K562 (cell line): ENCODE results near the gene MB21D2. TPM values are rescaled to one million over a fixed set of nuclear protein-coding genes. Genes with fewer than 3 reads are reported as not detected.

Source experiments
- ATAC-seq: fragments of 200-7000 bp; cut with Tn5 transposase; 3 replicates; pipeline ENCODE4 v1.9.1; 2020; ENCODE audit warnings: moderate library complexity
- BruUV-seq: library from RNA; stranded (reverse); fragments of 400-500 nt; replicated peaks from 2 replicates; lab custom pipeline; 2021; lab: Mats Ljungman, UMichigan
- CTCF ChIA-PET: fragments of 300-600 bp; formaldehyde crosslinking; extraction: SDS; loops from one replicate; lab custom pipeline; 2021; ENCODE audit warnings: low intra/inter-chr PET ratio; lab: Yijun Ruan, JAX
- POLR2A ChIA-PET: fragments of 300-600, 350-650 bp; sonication (Branson Sonifier 250); formaldehyde crosslinking; extraction: SDS; loops from one replicate; lab custom pipeline; 2021; ENCODE audit warnings: antibody characterized with exemption, inconsistent platforms; lab: Yijun Ruan, JAX
- DNase-seq, 4 experiments: peaks; one replicate each; pipeline versions ENCODE4 v3.0.0 to v3.0.0-alpha.2; 2011 to 2018; ENCODE audit warnings: low spot score in 3 of 4, mixed read lengths in 3 of 4; ENCODE audit errors: extremely low read depth in 1 of 4
- FAIRE-seq: peaks from 2 replicates; lab custom pipeline; 2011; peaks lifted over from hg19 to GRCh38; lab: Jason Lieb, UNC
- H2AFZ ChIP-seq: 2 replicates; pipeline ENCODE4 v1.6.0; 2011; ENCODE audit warnings: low read depth, low read length, control low read depth, inconsistent platforms
- H3K27ac ChIP-seq: fragments of 200-600 bp; 3 replicates; pipeline ENCODE4 v1.8.0; 2011; ENCODE audit warnings: low read depth, mild to moderate bottlenecking, control low read depth, inconsistent platforms, low read length, moderate library complexity, mixed read lengths; ENCODE audit errors: extremely low read depth
- H3K27me3 ChIP-seq, 2 experiments: fragments of 300-600 bp in 1 of 2; 2 replicates in 1 of 2; 3 replicates in 1 of 2; pipeline versions ENCODE4 v1.6.0 to v1.8.0; 2011; ENCODE audit warnings: inconsistent platforms in 2 of 2, low read length in 2 of 2, mild to moderate bottlenecking in 1 of 2, mixed read lengths in 1 of 2, moderate library complexity in 1 of 2; ENCODE audit not compliant: control insufficient read depth in 2 of 2, insufficient read depth in 2 of 2
- H3K36me3 ChIP-seq: fragments of 300-600 bp; 3 replicates; pipeline ENCODE4 v1.8.0; 2011; ENCODE audit warnings: mild to moderate bottlenecking, low read length, inconsistent platforms; ENCODE audit not compliant: control insufficient read depth, insufficient read depth
- H3K4me1 ChIP-seq, 2 experiments: fragments of 200-600 bp in 1 of 2; replicated peaks in 1 of 2; 2 replicates in 1 of 2; 3 replicates in 1 of 2; pipeline versions ENCODE4 v1.5.1 to v1.8.0; 2011; ENCODE audit warnings: inconsistent platforms in 2 of 2, low read length in 2 of 2, mild to moderate bottlenecking in 1 of 2, mixed read lengths in 1 of 2, moderate library complexity in 1 of 2; ENCODE audit not compliant: control insufficient read depth in 2 of 2, insufficient read depth in 2 of 2
- H3K4me2 ChIP-seq: 2 replicates; pipeline ENCODE4 v1.6.1; 2011; ENCODE audit warnings: low read length, control low read depth, inconsistent platforms, mixed read lengths; ENCODE audit not compliant: insufficient read depth
- H3K4me3 ChIP-seq: fragments of 200-600 bp; sonication (generic), shearing (Covaris generic); 2 replicates; pipeline ENCODE4 v1.5.1; 2016; ENCODE audit warnings: control low read depth, inconsistent platforms
- H3K79me2 ChIP-seq: fragments of 200-600 bp; 3 replicates; pipeline ENCODE4 v1.8.0; 2011; ENCODE audit warnings: low read length, inconsistent platforms; ENCODE audit not compliant: control insufficient read depth, insufficient read depth
- H3K9ac ChIP-seq, 2 experiments: 2 replicates each; pipeline versions ENCODE4 v1.6.0 to v1.6.1; 2011; ENCODE audit warnings: low read depth in 2 of 2, low read length in 2 of 2, control low read depth in 1 of 2, inconsistent platforms in 1 of 2, mild to moderate bottlenecking in 1 of 2, mixed read lengths in 1 of 2; ENCODE audit not compliant: insufficient read depth in 1 of 2
- H3K9me1 ChIP-seq: one replicate; pipeline ENCODE4 v1.6.0; 2011; ENCODE audit warnings: inconsistent platforms, mild to moderate bottlenecking, low read length, moderate library complexity; ENCODE audit not compliant: control insufficient read depth, insufficient read depth
- H3K9me3 ChIP-seq: replicated peaks from 2 replicates; pipeline ENCODE4 v1.5.1; 2011; ENCODE audit warnings: low read depth, low read length, inconsistent platforms; ENCODE audit not compliant: control insufficient read depth, insufficient read depth
- H4K20me1 ChIP-seq: replicated peaks from 2 replicates; pipeline ENCODE4 v1.6.1; 2011; ENCODE audit warnings: low read length, inconsistent platforms, mixed read lengths; ENCODE audit not compliant: control insufficient read depth, insufficient read depth
- CSDE1 ChIP-seq, 2 experiments: fragments of 450-650 bp; IDR thresholded peaks; 2 replicates each; pipeline ENCODE4 v1.6.1; 2016; ENCODE audit warnings: mild to moderate bottlenecking in 1 of 2
- FOXK1 ChIP-seq: sonication (generic); formaldehyde crosslinking; IDR thresholded peaks from 2 replicates; pipeline ENCODE4 v1.8.0; 2022; ENCODE audit warnings: missing genetic modification reagents, mild to moderate bottlenecking, borderline replicate concordance
- ILF3 ChIP-seq: fragments of 450-650 bp; IDR thresholded peaks from 2 replicates; pipeline ENCODE4 v1.6.1; 2018; ENCODE audit warnings: antibody characterized with exemption, mild to moderate bottlenecking, moderate library complexity, borderline replicate concordance
- IRF2 ChIP-seq: sonication (generic); formaldehyde crosslinking; IDR thresholded peaks from 2 replicates; pipeline ENCODE4 v1.8.1; 2022; ENCODE audit warnings: mild to moderate bottlenecking, missing genetic modification reagents
- MAFF ChIP-seq: IDR thresholded peaks from 2 replicates; pipeline ENCODE4 v1.6.1; 2012; ENCODE audit warnings: low read length, improper control_type of control experiment
- SLC30A9 ChIP-seq: fragments of 250-450 bp; sonication (Bioruptor Pico); IDR thresholded peaks from 2 replicates; pipeline ENCODE4 v1.8.0; 2022; ENCODE audit warnings: mild to moderate bottlenecking, moderate library complexity
- SRSF7 ChIP-seq: fragments of 200-400 bp; formaldehyde crosslinking; optimal IDR thresholded peaks from 2 replicates; pipeline ENCODE3; 2017; ENCODE audit warnings: mild to moderate bottlenecking, low read depth, low read length
- ZBTB5 ChIP-seq: fragments of 450-650 bp; IDR thresholded peaks from 2 replicates; pipeline ENCODE4 v1.6.1; 2017; ENCODE audit warnings: antibody characterized with exemption
- ZNF23 ChIP-seq: fragments of 250-450 bp; sonication (Bioruptor Pico); IDR thresholded peaks from 2 replicates; pipeline ENCODE4 v1.4.0; 2020; ENCODE audit warnings: mild to moderate bottlenecking
- ZNF263 ChIP-seq: sonication (generic); formaldehyde crosslinking; IDR thresholded peaks from 2 replicates; pipeline ENCODE4 v1.8.0; 2022; ENCODE audit warnings: mild to moderate bottlenecking, missing genetic modification reagents, borderline replicate concordance
- ZNF551 ChIP-seq: fragments of 250-450 bp; sonication (Bioruptor Pico); IDR thresholded peaks from 2 replicates; pipeline ENCODE4 v1.5.0; 2021; ENCODE audit warnings: mild to moderate bottlenecking, moderate library complexity
- ZNF695 ChIP-seq: fragments of 450-650 bp; formaldehyde crosslinking; IDR thresholded peaks from 2 replicates; pipeline ENCODE4 v1.4.0; 2020; ENCODE audit warnings: mild to moderate bottlenecking, moderate library complexity
- ZNF778 ChIP-seq: fragments of 450-650 bp; formaldehyde crosslinking; IDR thresholded peaks from 2 replicates; pipeline ENCODE4 v1.4.0; 2020; ENCODE audit warnings: mild to moderate bottlenecking, moderate library complexity
- WGBS: fragments of 100-300 bp; shearing (Covaris generic); methylation state at CpG from one replicate; pipeline ENCODE4 v1.1.6; 2016; ENCODE audit warnings: low coverage, mixed read lengths; ENCODE audit not compliant: insufficient coverage; ENCODE audit errors: missing lambda C conversion rate; 5-methylcytosine and 5-hydroxymethylcytosine counted together
- in situ Hi-C: fragments of 300-500 bp; cut with MboI; formaldehyde crosslinking; loops from 4 replicates; pipeline ENCODE4 v1.15.0; 2018; ENCODE audit warnings: inconsistent platforms, mixed read lengths
- intact Hi-C: fragments of 100-400 bp; cut with micrococcal nuclease; formaldehyde crosslinking; loops from 2 replicates; pipeline ENCODE4 v1.14.2; 2022
- polyA plus RNA-seq, 8 experiments: library from polyadenylated mRNA; depleted of rRNA in 4 of 8; stranded (reverse) in 5 of 8; unstranded in 3 of 8; fragments of >200 nt; fragmentation: Nextera tagmentation in 2 of 8; fragmentation: Illumina TruSeq in 1 of 8; extraction: Ambion mirVana in 2 of 8; extraction: Trizol in 1 of 8; gene quantifications; 2 replicates each; pipeline versions ENCODE4 v1.2.1 to v1.2.3, GENCODE V29; 2011 to 2014; ENCODE audit warnings: inconsistent platforms in 1 of 8, missing spikeins in 1 of 8
- total RNA-seq, 7 experiments: library from RNA; depleted of rRNA in 6 of 7; stranded (reverse); fragments of >200 nt in 6 of 7; fragmentation: Illumina TruSeq in 2 of 7; extraction: Trizol in 2 of 7; gene quantifications; 2 replicates each; pipeline versions ENCODE4 v1.2.1 to v1.2.3, GENCODE V29; 2011 to 2021; ENCODE audit warnings: low replicate concordance in 1 of 7
- TF ChIP-seq, protein P1 (sequence below): IDR thresholded peaks from 2 replicates; pipeline ENCODE4 v1.6.1; 2016; ENCODE audit warnings: missing genetic modification characterization, missing compliant biosample characterization
- TF ChIP-seq, protein P2 (sequence below): fragments of 450-650 bp; IDR thresholded peaks from 2 replicates; pipeline ENCODE4 v1.6.1; 2017; ENCODE audit warnings: antibody characterized with exemption, mild to moderate bottlenecking

Gene MB21D2
- total and polyA plus RNA-seq, 9 of the 15 experiments (the other 6 are each of a cell fraction or from before 2014, with no cell fraction given): 0.01 TPM; not detected in 8

- ChIA-PET CTCF (interaction anchor here (1.9 kb wide), 1 partner anchor 224 kb away, joined by 10 read pairs; no protein-coding TSS in a partner anchor), POLR2A (no interaction called here)
- Histone ChIP-seq H3K9ac (no peak overlapping the region), H3K27ac (no peak overlapping the region), H3K27me3 (peaks cover 0 to 4% of the 10 kb centered on the region in 2 experiments; a peak in 1 of 5 replicates), H3K9me3 (no peaks in the 10 kb centered on the region), H4K20me1 (no peaks in the 10 kb centered on the region), H2AFZ (no peak overlapping the region), H3K4me1 (no peaks in the 10 kb centered on the region), H3K4me3 (no peak overlapping the region), H3K9me1 (no peaks in the 10 kb centered on the region), H3K36me3 (no peaks in the 10 kb centered on the region), H3K4me2 (no peak overlapping the region), H3K79me2 (no peaks in the 10 kb centered on the region)
- BruUV-seq: no TSS peak
- ATAC-seq (no peak), DNase-seq (no peak), FAIRE-seq (no peak)
- 0% methylated on average over 4 of the region's 4 CpGs for WGBS
- in situ Hi-C loops: loop anchor here (10.0 to 25.0 kb wide), 2 partner anchors 747 to 1495 kb away; no protein-coding TSS in a partner anchor
- intact Hi-C loops: loop anchor here (10.0 kb wide), 3 partner anchors 887 to 1497 kb away; no protein-coding TSS in a partner anchor
- TF ChIP-seq, protein P1, sequence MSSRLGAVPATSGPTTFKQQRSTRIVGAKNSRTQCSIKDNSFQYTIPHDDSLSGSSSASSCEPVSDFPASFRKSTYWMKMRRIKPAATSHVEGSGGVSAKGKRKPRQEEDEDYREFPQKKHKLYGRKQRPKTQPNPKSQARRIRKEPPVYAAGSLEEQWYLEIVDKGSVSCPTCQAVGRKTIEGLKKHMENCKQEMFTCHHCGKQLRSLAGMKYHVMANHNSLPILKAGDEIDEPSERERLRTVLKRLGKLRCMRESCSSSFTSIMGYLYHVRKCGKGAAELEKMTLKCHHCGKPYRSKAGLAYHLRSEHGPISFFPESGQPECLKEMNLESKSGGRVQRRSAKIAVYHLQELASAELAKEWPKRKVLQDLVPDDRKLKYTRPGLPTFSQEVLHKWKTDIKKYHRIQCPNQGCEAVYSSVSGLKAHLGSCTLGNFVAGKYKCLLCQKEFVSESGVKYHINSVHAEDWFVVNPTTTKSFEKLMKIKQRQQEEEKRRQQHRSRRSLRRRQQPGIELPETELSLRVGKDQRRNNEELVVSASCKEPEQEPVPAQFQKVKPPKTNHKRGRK (tag): no peak
- TF ChIP-seq MAFF (no peak), ILF3 (no peak), IRF2 (CRISPR knock-in tag) (no peak), ZBTB5 (no peak), ZNF23 (CRISPR knock-in tag) (no peak), ZNF778 (no peak), SLC30A9 (CRISPR knock-in tag) (no peak), ZNF551 (no peak), ZNF695 (CRISPR knock-in tag) (no peak), CSDE1 (IDR thresholded peaks at IDR 0.05) (no peak), SRSF7 (no peak), ZNF263 (no peak), FOXK1 (CRISPR knock-in tag) (no peak)
- TF ChIP-seq, protein P2, sequence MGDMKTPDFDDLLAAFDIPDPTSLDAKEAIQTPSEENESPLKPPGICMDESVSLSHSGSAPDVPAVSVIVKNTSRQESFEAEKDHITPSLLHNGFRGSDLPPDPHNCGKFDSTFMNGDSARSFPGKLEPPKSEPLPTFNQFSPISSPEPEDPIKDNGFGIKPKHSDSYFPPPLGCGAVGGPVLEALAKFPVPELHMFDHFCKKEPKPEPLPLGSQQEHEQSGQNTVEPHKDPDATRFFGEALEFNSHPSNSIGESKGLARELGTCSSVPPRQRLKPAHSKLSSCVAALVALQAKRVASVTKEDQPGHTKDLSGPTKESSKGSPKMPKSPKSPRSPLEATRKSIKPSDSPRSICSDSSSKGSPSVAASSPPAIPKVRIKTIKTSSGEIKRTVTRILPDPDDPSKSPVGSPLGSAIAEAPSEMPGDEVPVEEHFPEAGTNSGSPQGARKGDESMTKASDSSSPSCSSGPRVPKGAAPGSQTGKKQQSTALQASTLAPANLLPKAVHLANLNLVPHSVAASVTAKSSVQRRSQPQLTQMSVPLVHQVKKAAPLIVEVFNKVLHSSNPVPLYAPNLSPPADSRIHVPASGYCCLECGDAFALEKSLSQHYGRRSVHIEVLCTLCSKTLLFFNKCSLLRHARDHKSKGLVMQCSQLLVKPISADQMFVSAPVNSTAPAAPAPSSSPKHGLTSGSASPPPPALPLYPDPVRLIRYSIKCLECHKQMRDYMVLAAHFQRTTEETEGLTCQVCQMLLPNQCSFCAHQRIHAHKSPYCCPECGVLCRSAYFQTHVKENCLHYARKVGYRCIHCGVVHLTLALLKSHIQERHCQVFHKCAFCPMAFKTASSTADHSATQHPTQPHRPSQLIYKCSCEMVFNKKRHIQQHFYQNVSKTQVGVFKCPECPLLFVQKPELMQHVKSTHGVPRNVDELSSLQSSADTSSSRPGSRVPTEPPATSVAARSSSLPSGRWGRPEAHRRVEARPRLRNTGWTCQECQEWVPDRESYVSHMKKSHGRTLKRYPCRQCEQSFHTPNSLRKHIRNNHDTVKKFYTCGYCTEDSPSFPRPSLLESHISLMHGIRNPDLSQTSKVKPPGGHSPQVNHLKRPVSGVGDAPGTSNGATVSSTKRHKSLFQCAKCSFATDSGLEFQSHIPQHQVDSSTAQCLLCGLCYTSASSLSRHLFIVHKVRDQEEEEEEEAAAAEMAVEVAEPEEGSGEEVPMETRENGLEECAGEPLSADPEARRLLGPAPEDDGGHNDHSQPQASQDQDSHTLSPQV: no peak
These were observed 100.2 kb downstream of the MB21D2 start for GRCh38 chr3:192817506-192817905.
